Stimulated activated CD8-positive, alpha-beta memory T cell treated with anti-CD3 and anti-CD28 coated beads, Interleukin-15, amount 100 ng/mL, for 4 hours (primary cell): ENCODE data around the gene SHMT2.

ENCODE experiments used
- DNase-seq, 2 donors: peaks; one replicate each; pipeline ENCODE4 v3.0.0-alpha.2; 2020; ENCODE audit warnings: low read depth in 2 of 2

SHMT2 gene

GRCh38 chr12:57226588-57227314 lies 2.8 kb upstream of the SHMT2 start:
- DNase-seq, result no peak

- DNase-seq, result no peak
Measured at GRCh38 chr12:57227315-57228115, 2.0 kb upstream of the SHMT2 start.

- no peak for DNase-seq
Measured at GRCh38 chr12:57229046-57229633, 371 bp upstream of the SHMT2 start.

GRCh38 chr12:57230381-57231155 lies 1.1 kb downstream of the SHMT2 start:
- no peak for DNase-seq

- no peak for DNase-seq
Measured at GRCh38 chr12:57231276-57232021, 1.9 kb downstream of the SHMT2 start.

GRCh38 chr12:57232156-57232756 lies 2.7 kb downstream of the SHMT2 start:
- no peak for DNase-seq

- no peak for DNase-seq
Measured at GRCh38 chr12:57233357-57234232, 4.1 kb downstream of the SHMT2 start.

- no peak for DNase-seq
Measured at GRCh38 chr12:57234233-57234570, 4.7 kb downstream of the SHMT2 start.

GRCh38 chr12:57234571-57235016 lies 5.1 kb downstream of the SHMT2 start:
- no peak for DNase-seq

- DNase-seq, result no peak
Measured at GRCh38 chr12:57235017-57235727, 5.7 kb downstream of the SHMT2 start.

- DNase-seq, result no peak
Measured at GRCh38 chr12:57235728-57236131, 6.2 kb downstream of the SHMT2 start.

GRCh38 chr12:57236201-57236924 lies 6.9 kb downstream of the SHMT2 start:
- no peak for DNase-seq

GRCh38 chr12:57236925-57237595 lies 7.5 kb downstream of the SHMT2 start:
- DNase-seq, result no peak

- no peak for DNase-seq
Measured at GRCh38 chr12:57237596-57237931, 8.1 kb downstream of the SHMT2 start.

GRCh38 chr12:57237932-57238853 lies 8.7 kb downstream of the SHMT2 start:
- DNase-seq, result no peak

GRCh38 chr12:57238854-57239554 lies 9.5 kb downstream of the SHMT2 start:
- DNase-seq, result peak; percentile 64 to 67
